Stimulated activated CD4-positive, alpha-beta T cell treated with anti-CD3 and anti-CD28 coated beads, Interleukin-1b, Interleukin-23, amount 100 ng/mL, for 4 hours (primary cell): ENCODE data around the gene CEBPE.

Experiments used
- DNase-seq, 2 donors: peaks; one replicate each; pipeline ENCODE4 v3.0.0-alpha.2; 2020; ENCODE audit warnings: low read depth in 2 of 2

CEBPE gene

GRCh38 chr14:23143911-23144310 lies 24.9 kb upstream of the CEBPE start:
- DNase-seq = no peak

DNA sequence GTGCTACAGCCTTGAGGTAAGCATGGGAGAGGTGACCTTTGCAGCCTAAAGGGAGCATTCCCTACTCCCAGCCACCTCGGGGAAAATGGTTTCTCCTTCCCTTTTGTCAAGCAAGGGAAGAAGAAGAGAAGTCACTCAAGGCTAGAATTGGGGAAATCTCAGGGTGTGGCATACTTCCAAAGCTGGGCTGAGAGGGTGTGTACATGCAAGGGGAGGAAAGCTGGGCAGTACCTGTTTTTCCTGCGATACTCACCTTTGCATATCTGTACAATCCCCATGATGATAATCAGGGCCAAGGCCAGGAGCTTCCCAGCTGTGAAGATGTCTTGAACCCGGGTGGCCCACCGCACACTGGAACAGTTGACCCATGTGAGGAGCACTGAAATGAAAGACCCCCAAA lies 23.8 kb upstream of the CEBPE start:
- no peak for DNase-seq

GRCh38 chr14:23141706-23142444 lies 22.8 kb upstream of the CEBPE start:
- no peak for DNase-seq

- no peak for DNase-seq
These were observed 21.3 kb upstream of the CEBPE start for GRCh38 chr14:23140371-23140770.

- DNase-seq = no peak
These were observed 20.8 kb upstream of the CEBPE start for GRCh38 chr14:23139874-23140273.

GRCh38 chr14:23137813-23138535 lies 18.9 kb upstream of the CEBPE start:
- no peak for DNase-seq

- DNase-seq = no peak
These were observed 18.2 kb upstream of the CEBPE start for GRCh38 chr14:23137192-23137812.

DNA sequence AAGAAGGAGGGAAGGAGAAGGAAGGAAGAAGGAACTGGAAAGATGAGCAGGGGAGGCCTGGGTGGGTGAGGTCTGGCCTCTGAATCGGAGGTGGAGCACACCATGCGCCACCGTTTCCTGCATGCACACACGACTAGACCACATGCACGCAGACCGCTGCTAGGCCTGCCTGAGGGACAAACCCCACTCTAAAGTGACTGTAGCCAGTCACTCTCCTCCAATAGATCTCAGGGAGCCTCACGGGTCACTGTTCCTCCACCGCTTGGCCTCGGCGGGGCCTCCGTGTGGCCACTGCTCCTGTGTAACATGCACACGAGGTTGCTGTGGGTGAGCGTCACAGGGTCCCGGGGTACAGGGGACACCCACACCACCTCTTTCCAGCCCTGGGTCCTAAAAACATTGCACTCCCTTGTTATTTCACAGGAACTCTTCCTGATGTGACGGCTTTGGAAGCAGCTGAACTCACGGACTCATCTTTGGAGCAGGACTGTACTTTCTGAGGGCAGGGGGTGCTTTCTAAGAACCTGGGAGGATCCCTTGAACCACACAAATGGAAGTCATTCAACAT lies 17.6 kb upstream of the CEBPE start:
- no peak for DNase-seq

- DNase-seq = no peak
These were observed 13.9 kb upstream of the CEBPE start for GRCh38 chr14:23132970-23133369.

DNA sequence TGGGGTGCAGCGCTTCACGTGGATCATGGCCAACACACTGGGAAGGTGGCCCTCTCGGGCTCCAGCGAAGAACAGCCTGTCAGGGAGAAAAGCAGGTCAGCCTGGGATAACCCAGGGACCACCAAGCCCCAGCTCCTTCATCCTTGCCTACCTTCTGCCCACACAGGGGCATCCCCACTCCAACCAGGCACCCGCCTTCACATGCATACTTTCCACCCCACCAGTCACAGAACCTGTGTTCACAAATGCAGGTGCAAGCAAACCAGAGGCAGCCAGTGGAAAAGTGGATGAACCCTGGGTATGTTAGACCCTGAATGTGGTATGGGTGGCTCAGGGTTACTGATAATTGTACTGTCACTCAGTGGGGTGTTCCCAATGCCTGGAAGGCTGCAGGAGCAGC lies 12.4 kb upstream of the CEBPE start:
- no peak for DNase-seq

GRCh38 chr14:23130871-23131270 lies 11.8 kb upstream of the CEBPE start:
- DNase-seq = no peak

GRCh38 chr14:23129759-23130316 lies 10.8 kb upstream of the CEBPE start:
- no peak for DNase-seq

- no peak for DNase-seq
These were observed 10.1 kb upstream of the CEBPE start for GRCh38 chr14:23128969-23129758.

DNA sequence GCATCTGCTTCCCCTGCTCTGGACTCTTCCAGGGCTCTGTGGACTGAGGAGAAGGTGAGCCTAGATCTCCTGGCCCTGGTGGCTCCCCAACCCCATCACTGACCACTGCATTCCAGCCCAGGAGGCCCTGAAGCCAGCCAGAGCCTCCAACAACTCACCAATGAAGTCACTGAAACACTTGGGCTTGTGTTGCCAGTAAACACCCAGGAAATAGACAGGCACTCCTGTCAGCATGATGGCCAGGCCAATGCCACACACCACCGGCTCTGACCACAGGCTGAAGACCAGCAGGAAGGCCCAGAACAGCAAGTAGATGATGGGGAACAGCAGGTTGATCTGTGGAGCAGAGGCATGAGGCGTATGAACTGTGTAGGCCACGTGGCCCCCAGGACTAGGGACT lies 8.8 kb upstream of the CEBPE start:
- no peak for DNase-seq

GRCh38 chr14:23126548-23127278 lies 7.7 kb upstream of the CEBPE start:
- no peak for DNase-seq

GRCh38 chr14:23125933-23126524 lies 7.0 kb upstream of the CEBPE start:
- DNase-seq = no peak

DNA sequence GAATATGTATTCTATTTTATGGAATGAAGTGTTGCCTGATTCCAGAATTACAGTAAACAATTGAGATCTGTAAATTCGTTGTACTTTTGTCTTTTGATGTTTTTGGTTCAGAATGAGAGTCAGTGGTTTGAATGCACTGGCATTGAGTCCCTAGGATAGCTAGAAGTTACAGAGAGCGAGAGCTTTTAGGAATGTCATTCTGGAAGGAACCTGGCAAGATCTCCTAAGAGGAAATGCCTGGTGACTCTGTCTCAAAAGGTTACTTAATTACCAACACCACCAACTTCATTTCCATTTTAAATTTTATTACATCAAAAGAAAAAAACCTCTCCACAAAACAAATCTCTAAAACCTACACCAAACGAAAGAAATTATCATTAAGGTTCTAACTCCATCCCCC lies 6.0 kb upstream of the CEBPE start:
- DNase-seq = no peak

DNA sequence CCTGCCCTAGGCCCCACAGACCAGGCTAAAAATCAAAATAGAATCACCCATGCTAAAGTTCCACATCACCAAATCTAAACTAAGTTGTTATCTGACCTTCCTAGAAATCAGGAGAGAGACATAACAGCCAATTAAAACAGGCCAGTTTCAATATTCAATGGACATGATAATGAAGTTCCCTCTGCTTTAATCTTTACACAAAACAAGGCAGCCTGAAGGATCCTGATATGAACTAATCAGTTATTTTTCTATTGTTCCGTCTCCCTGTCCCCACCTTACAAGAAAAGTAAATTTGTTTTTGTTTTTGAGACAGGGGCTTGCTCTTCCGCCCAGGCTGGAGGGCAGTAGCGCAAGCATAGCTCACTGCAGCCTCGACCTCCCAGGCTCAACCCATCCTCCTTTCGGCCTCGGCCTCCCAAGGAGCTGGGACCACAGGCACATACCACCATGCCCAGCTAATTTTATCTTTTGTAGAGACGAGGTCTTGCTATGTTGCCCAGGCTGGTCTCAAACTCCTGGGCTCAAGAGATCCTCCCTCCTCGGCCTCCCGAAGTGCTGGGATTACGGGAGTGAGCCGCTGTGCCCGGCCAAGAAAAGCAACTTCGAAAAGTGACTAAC lies 5.4 kb upstream of the CEBPE start:
- DNase-seq = no peak

DNA sequence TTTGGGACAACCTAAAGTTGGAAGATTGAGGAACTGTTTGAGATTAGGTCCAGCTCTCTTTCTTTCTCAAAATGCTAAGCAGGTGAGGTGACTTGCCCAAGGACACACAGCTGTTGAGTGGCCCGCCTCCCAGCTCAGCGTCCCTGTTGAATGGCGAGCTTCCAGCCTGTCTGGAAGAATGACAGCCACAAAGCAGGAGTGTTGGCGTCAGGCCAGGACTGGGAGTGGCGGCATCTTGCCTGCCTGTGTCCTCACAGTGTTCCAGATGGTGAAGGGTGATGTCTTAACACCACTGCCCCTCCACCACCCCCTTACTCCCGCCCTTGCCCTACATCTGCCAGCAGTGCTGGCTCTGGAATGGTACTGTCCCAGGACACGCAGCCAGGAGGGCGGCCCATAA lies 4.4 kb upstream of the CEBPE start:
- DNase-seq = no peak

DNA sequence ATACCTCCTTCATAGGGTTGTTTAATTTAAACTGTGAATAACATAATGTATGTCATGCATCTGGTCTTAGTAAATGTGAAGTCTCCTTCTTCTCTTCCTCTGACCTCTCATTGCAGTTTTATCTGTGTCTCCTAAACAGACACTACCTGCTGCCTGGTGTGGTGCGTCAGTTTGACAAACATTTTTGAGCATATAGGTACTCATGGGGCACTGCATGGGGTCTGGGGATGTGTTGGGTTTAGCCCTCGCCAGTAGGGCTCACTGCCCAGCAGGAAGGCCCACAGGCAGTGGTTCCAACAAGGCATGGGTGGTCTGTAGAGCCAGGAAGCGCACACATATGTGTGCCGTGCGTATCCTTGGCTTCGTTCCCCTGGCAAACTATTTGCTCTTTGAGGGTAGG lies 3.0 kb upstream of the CEBPE start:
- no peak for DNase-seq
